AG10803 (cell line): ENCODE measurements around the gene CCDC51.

ENCODE experiments used
- DNase-seq: peaks from one replicate; pipeline ENCODE4 v3.0.0; 2010; ENCODE audit warnings: low read depth
- H3K4me3 ChIP-seq: 2 replicates; pipeline ENCODE4 v1.5.1; 2011; ENCODE audit warnings: mild to moderate bottlenecking, low read length, control low read depth
- TF ChIP-seq, protein P1 (sequence below): conservative IDR thresholded peaks from 2 replicates; pipeline ENCODE4 v1.5.1; 2011; ENCODE audit warnings: mild to moderate bottlenecking, low read length, control low read depth, inconsistent platforms

The CCDC51 gene

DNA sequence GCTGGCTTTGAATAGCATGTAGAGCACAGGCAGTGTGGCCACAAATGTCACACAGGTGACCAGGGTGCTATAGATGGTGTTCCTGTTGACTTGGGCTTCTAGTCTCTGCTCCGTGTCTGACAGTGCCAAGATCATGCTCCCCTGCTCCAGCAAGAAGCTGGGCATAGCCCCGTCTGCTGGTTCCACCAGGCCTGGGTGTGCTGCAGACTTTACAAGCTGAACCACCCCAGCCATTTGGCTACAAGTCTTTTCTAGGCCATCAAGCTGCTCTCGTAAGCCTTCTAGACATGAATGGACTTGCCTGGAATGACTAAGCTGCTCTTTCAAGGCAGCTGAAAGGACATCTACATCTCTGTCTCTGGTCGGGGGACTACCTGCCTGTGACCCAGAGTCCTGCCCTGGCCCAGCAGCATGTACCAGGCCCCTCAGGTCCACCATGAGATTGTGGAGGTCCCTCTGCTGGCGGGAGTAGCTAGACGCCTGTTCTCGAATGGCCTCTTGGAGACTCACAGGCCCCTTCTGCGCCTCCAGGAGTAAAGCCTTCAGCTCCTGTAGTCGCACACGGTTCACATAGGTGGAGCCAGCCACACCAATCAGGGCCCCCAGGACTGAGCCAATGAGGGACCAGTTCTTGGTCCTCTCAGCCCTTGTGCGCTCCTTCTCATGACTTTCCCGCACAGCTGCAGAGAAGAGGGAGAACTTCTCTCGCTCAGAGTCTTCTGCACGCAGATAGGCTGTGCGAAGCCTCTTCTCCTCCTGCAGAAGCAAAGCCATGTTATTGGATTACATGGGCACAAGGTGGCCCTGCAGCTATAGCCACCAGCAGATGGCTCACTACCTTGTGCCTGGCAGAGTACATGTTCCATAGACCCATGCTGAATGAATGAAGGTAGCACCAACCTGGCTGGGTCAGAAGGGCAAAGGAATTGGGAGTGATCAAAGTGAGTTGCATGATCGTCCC, 7.2 kb downstream of the CCDC51 start:
- peak; percentile 17 for DNase-seq
- TF ChIP-seq, protein P1, sequence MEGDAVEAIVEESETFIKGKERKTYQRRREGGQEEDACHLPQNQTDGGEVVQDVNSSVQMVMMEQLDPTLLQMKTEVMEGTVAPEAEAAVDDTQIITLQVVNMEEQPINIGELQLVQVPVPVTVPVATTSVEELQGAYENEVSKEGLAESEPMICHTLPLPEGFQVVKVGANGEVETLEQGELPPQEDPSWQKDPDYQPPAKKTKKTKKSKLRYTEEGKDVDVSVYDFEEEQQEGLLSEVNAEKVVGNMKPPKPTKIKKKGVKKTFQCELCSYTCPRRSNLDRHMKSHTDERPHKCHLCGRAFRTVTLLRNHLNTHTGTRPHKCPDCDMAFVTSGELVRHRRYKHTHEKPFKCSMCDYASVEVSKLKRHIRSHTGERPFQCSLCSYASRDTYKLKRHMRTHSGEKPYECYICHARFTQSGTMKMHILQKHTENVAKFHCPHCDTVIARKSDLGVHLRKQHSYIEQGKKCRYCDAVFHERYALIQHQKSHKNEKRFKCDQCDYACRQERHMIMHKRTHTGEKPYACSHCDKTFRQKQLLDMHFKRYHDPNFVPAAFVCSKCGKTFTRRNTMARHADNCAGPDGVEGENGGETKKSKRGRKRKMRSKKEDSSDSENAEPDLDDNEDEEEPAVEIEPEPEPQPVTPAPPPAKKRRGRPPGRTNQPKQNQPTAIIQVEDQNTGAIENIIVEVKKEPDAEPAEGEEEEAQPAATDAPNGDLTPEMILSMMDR, result peak; percentile 12; the same call in 1 of the 2 replicates
- no peak overlapping the region for H3K4me3 ChIP-seq

DNA sequence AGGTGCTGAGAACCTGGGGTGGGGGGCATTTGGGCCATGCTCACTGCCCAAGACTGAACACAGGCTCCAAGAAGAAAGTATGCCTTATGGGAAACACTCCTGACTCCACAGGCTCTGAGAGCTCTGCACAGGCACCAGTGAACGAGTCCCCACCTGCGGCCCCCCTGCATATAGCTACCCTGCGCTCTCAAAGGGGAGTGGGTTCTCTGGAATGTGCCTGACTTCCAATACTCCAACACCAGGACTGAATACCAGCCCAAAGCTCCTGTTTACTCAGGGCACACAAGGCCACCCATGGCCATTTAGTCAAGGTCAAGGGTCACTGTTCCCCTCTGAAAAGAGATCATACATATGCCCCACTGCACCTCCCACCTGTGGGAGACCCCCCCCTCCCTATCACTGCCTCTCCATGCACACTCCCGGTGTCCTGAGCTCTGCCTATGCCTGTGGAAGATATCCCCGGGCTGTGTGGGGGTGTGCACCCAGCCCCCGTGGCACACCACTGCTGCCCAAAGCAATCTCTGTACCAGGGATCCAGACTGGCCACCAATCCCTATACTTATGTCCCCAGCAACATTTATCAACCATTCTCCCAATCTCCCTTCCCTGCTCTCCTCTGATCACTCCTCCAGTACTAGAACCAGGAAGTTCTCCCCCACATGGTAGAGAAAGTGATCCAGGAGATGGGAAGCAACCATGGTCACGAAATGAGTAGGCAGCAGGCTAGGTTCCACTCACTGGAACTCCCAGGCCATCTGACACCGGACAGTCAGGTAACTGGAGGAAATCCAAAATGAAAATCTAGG, 8.5 kb downstream of the CCDC51 start:
- DNase-seq, result no peak
- H3K4me3 ChIP-seq, result no peak overlapping the region
- TF ChIP-seq, protein P1, result no peak

GRCh38 chr3:48430708-48431101, 9.2 kb downstream of the CCDC51 start:
- no peak overlapping the region for H3K4me3 ChIP-seq
- TF ChIP-seq, protein P1, result no peak
- DNase-seq, result no peak

DNA sequence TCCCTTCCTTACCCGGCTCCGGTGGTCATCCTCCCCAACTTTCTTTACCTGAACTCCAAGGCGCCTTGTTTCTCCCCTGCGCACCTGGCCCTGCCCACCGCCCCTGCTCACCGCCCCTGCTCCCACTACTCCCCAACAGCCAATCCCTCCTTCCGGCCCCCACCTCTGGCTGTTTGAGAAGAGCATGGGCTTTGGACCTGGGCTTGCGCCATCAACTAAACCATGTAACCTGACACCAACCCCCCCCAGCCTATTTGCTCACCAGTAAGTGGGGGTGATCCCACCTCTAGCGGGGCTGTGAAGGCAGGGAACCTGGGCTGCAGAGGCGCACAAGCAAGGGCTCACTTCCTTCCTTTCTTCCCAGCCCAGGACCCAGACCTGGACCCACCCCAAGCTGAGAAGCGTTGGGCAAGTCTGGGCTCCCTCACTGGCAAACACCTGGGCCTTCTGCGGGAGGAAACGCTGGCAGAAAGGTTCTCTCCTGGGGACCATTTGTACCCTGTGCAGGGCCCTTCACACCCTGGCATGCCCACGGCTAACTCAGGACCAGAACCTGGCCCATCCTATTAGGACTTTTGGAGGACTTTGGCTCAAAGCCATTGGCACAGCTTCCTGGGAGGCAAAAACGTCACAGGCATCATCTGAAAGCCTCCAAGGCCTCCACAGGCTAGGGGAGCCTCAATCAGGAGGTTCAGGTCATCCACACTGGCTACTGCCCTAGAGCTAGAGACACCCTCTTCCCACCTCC, 9.8 kb downstream of the CCDC51 start, which contains the start of gene PLXNB1:
Gene PLXNB1 (minus strand): TSS at position 127 of the 748 bp plus-strand sequence. CDS start 5,475 bp downstream, outside the sequence.
- peak within 1 kb of the TSS; percentile 68 for H3K4me3 ChIP-seq
- TF ChIP-seq, protein P1, result no peak
- DNase-seq, result peak; percentile 57

GRCh38 chr3:48429317-48429959, 10.5 kb downstream of the CCDC51 start:
- H3K4me3 ChIP-seq, result peak overlapping the region; percentile 68
- DNase-seq, result peak; percentile 19
- TF ChIP-seq, protein P1, result no peak

DNA sequence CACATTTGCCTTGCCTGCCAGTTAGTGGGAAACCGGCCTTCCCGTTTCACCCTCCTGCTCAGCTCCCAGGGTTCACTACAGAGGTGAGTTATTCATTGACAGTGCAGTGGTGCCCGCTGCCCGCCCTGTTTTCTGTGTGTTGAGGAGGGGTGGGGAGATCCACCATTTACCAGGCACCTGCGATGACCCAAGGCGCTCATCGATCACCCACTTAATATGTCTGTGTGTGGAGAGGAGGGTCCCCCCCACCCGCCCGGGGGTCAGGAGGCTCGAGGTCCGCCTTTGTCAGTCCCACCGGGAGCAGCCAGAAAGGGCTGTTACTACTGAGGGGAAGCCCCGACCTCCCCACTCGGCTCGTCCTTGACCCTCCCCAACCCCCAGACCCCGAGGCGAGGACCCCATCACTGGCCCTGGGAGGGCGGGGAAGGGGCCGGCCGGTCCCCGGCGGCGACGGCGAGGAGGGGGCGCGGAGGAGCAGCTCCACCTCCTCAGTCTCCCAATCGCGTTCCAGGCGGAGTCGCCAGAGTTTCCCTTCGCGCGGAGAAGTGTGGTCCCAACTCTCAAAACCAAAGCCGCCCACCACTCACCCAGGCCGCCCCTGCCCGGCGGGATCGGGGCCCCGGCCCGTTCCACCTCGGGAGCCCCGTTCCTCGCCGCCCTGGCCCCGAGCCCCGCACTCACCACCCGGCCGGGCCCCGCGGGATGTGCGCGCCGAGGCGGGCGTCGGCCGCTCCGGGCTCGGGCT, 11.2 kb downstream of the CCDC51 start:
- TF ChIP-seq, protein P1, result no peak
- peak overlapping the region; percentile 68 for H3K4me3 ChIP-seq
- DNase-seq, result no peak
